Subcutaneous preadipocyte (primary cell): Measurements from ENCODE around the gene EIF2S3B. TPM values are rescaled to one million over a fixed set of nuclear protein-coding genes. Genes with fewer than 3 reads are reported as not detected.

ENCODE experiments used
- small RNA-seq: library from RNA; depleted of rRNA; stranded (forward); fragments of <200 nt; gene quantifications from one replicate; pipeline ENCODE3, GENCODE V24; 2012
- total RNA-seq: library from RNA; depleted of rRNA; stranded (reverse); fragments of >200 nt; gene quantifications from 2 replicates; pipeline ENCODE4 v1.2.3, GENCODE V29; 2012

EIF2S3B gene
- total RNA-seq: 1.6 and 6.2 TPM in 2 replicates

DNA sequence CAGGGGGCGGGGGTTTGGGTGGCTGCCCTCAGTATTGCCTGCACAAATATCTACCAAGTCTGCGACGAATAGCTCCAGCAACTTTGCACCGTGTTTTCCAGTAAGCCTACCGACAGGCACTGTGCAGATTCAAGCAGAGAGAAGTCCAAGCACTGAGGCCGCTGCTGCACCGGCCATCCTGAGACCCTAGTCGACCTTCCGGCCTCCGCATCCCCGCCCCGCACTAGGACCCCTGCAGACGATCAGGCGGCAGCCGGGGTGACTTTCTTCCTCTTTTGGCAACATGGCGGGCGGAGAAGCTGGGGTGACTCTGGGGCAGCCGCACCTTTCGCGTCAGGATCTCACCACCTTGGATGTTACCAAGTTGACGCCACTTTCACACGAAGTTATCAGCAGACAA is at the start of gene EIF2S3B:
Gene EIF2S3B, plus strand, starts transcription at position 271 of the 400 bp plus-strand sequence. Its CDS starts 13 bp downstream, at position 284.

Small RNAs within 50 kb of the gene (small RNA-seq; reads per million reads assigned to genes)
- not detected for gene SLC25A39P2

Other genes with a start within 250 kb of the EIF2S3B start
- under 0.01 TPM in 2 replicates for gene KLRD1, start 198.0 kb upstream of the EIF2S3B start, total RNA-seq
- not detected in 2 replicates for gene KLRK1, start 115.8 kb upstream of the EIF2S3B start, total RNA-seq
- gene KLRC4, start 96.1 kb upstream of the EIF2S3B start, total RNA-seq: not detected in 2 replicates
- not detected in 2 replicates for gene KLRC3, start 85.3 kb upstream of the EIF2S3B start, total RNA-seq
- gene KLRC2, start 69.9 kb upstream of the EIF2S3B start, total RNA-seq: not detected in 2 replicates
- not detected in 2 replicates for gene KLRC1, start 52.5 kb upstream of the EIF2S3B start, total RNA-seq
- 11.0 and 13.3 TPM in 2 replicates for gene MAGOHB, start 107.7 kb downstream of the EIF2S3B start, total RNA-seq
- gene STYK1, start 168.2 kb downstream of the EIF2S3B start, total RNA-seq: 0.59 TPM in 1 of 2 replicates, not detected in the other
- 165 and 196 TPM in 2 replicates for gene YBX3, start 217.4 kb downstream of the EIF2S3B start, total RNA-seq